ENCODE data around the gene LRCOL1.

Gene LRCOL1

GRCh38 chr12:132593938-132594358 lies 16.4 kb downstream of the LRCOL1 start:
- H3K4me3 ChIP-seq (ENCODE audit: low read length) = no peak overlapping the region
- H3K9me3 ChIP-seq (ENCODE audit: control insufficient read depth, insufficient read depth, low read length) = no peaks in the 10 kb centered on the region
- H3K4me2 ChIP-seq (ENCODE audit: low read length) = no peak overlapping the region

GRCh38 chr12:132593521-132593920 lies 16.9 kb downstream of the LRCOL1 start:
- Histone ChIP-seq H3K27ac (ENCODE audit: low read depth, low read length) (no peak overlapping the region), H3K27me3 (ENCODE audit: control insufficient read depth, low read length) (no peaks in the 10 kb centered on the region; the same call in 1 of the 2 replicates), H3K4me2 (ENCODE audit: low read length) (no peak overlapping the region), H3K4me1 (ENCODE audit: control insufficient read depth, low read length) (peaks cover 6% of the 10 kb centered on the region), H3F3A (ENCODE audit: control insufficient read depth, insufficient read depth) (peaks cover 6% of the 10 kb centered on the region; the same call in 1 of the 2 replicates), H4K20me1 (ENCODE audit: control insufficient read depth, insufficient read depth, low read depth, low read length) (no peaks in the 10 kb centered on the region), H3K9me3 (ENCODE audit: control insufficient read depth, insufficient read depth, low read length) (no peaks in the 10 kb centered on the region), H3K4me3 (ENCODE audit: low read length) (no peak overlapping the region), H3K79me2 (ENCODE audit: control insufficient read depth, low read length) (no peaks in the 10 kb centered on the region), H3K9me2 (replicated peaks; ENCODE audit: control insufficient read depth, low read length) (no peaks in the 10 kb centered on the region), H3K36me3 (ENCODE audit: control insufficient read depth, low read length) (no peaks in the 10 kb centered on the region)
- TF ChIP-seq CTCF (IDR thresholded peaks at IDR 0.05; ENCODE audit: low read depth, low read length, poor library complexity, severe bottlenecking) (no peak), EZH2phosphoT487 (IDR thresholded peaks at IDR 0.05; ENCODE audit: borderline replicate concordance, low read length) (no peak)

More at GRCh38 chr12:132593938-132594358, 16.4 kb downstream of the LRCOL1 start:
- no peaks in the 10 kb centered on the region; the same call in 1 of the 2 replicates for H3K27me3 ChIP-seq (ENCODE audit: control insufficient read depth, low read length)
- H3F3A ChIP-seq (ENCODE audit: control insufficient read depth, insufficient read depth) = peaks cover 9% of the 10 kb centered on the region
- no peaks in the 10 kb centered on the region for H3K9me2 ChIP-seq (replicated peaks; ENCODE audit: control insufficient read depth, low read length)
- TF ChIP-seq CTCF (IDR thresholded peaks at IDR 0.05; ENCODE audit: low read depth, low read length, poor library complexity, severe bottlenecking) (no peak), EZH2phosphoT487 (IDR thresholded peaks at IDR 0.05; ENCODE audit: borderline replicate concordance, low read length) (no peak)
- peaks cover 10% of the 10 kb centered on the region for H3K4me1 ChIP-seq (ENCODE audit: control insufficient read depth, low read length)
- H3K79me2 ChIP-seq (ENCODE audit: control insufficient read depth, low read length) = no peaks in the 10 kb centered on the region
- no peaks in the 10 kb centered on the region for H4K20me1 ChIP-seq (ENCODE audit: control insufficient read depth, insufficient read depth, low read depth, low read length)
- no peaks in the 10 kb centered on the region for H3K36me3 ChIP-seq (ENCODE audit: control insufficient read depth, low read length)
- H3K27ac ChIP-seq (ENCODE audit: low read depth, low read length) = no peak overlapping the region

- no peak overlapping the region for H3K27ac ChIP-seq (ENCODE audit: low read depth, low read length)
- no peaks in the 10 kb centered on the region for H3K36me3 ChIP-seq (ENCODE audit: control insufficient read depth, low read length)
- H3K27me3 ChIP-seq (ENCODE audit: control insufficient read depth, low read length) = no peaks in the 10 kb centered on the region; the same call in 1 of the 2 replicates
- no peak overlapping the region for H3K4me3 ChIP-seq (ENCODE audit: low read length)
- H3K4me1 ChIP-seq (ENCODE audit: control insufficient read depth, low read length) = peaks cover 5% of the 10 kb centered on the region
- H3K9me3 ChIP-seq (ENCODE audit: control insufficient read depth, insufficient read depth, low read length) = no peaks in the 10 kb centered on the region
- no peaks in the 10 kb centered on the region for H3K79me2 ChIP-seq (ENCODE audit: control insufficient read depth, low read length)
- H3K9me2 ChIP-seq (replicated peaks; ENCODE audit: control insufficient read depth, low read length) = no peaks in the 10 kb centered on the region
- H4K20me1 ChIP-seq (ENCODE audit: control insufficient read depth, insufficient read depth, low read depth, low read length) = no peaks in the 10 kb centered on the region
- H3F3A ChIP-seq (ENCODE audit: control insufficient read depth, insufficient read depth) = peaks cover 6% of the 10 kb centered on the region; the same call in 1 of the 2 replicates
- no peak for TF ChIP-seq EZH2phosphoT487 (IDR thresholded peaks at IDR 0.05; ENCODE audit: borderline replicate concordance, low read length)
- no peak for TF ChIP-seq CTCF (IDR thresholded peaks at IDR 0.05; ENCODE audit: low read depth, low read length, poor library complexity, severe bottlenecking)
- H3K4me2 ChIP-seq (ENCODE audit: low read length) = no peak overlapping the region
Observed at GRCh38 chr12:132593071-132593470, 17.3 kb downstream of the LRCOL1 start.

All from DOHH2 (cell line).